A549 (cell line): ENCODE data around the gene KCNQ1.

ENCODE experiments used
- BHLHE40 ChIP-seq: IDR thresholded peaks from 2 replicates; pipeline ENCODE4 v1.6.1; 2012; ENCODE audit warnings: low read depth, low read length, inconsistent platforms
- FOSL2 ChIP-seq, 2 experiments: fragments of 450-650 bp in 1 of 2; fragments of >200 bp in 1 of 2; sonication (Bioruptor Twin) in 1 of 2; formaldehyde crosslinking; IDR thresholded peaks; 2 replicates each; pipeline versions ENCODE4 v1.5.0 to v1.6.1; 2016 to 2020; ENCODE audit warnings: mild to moderate bottlenecking in 1 of 2, moderate library complexity in 1 of 2
- HEYL ChIP-seq: fragments of 250-450 bp; sonication (Bioruptor Pico); IDR thresholded peaks from 2 replicates; pipeline ENCODE4 v1.8.0; 2021; ENCODE audit warnings: mild to moderate bottlenecking, moderate library complexity
- JUNB ChIP-seq: fragments of >200 bp; sonication (Bioruptor Twin); formaldehyde crosslinking; IDR thresholded peaks from 2 replicates; pipeline ENCODE4 v1.6.1; 2016
- SMC3 ChIP-seq: fragments of >200 bp; sonication (Bioruptor Twin); formaldehyde crosslinking; IDR thresholded peaks from 3 replicates; pipeline ENCODE4 v1.6.1; 2018; ENCODE audit warnings: inconsistent platforms
- TF ChIP-seq, protein P1 (sequence below): fragments of >200 bp; sonication (Bioruptor Twin); formaldehyde crosslinking; IDR thresholded peaks from 3 replicates; pipeline ENCODE4 v1.5.1; 2016
- TF ChIP-seq, protein P2 (sequence below): IDR thresholded peaks from 2 replicates; pipeline ENCODE4 v1.6.1; 2012
- TF ChIP-seq, protein P3 (sequence below): IDR thresholded peaks from 2 replicates; pipeline ENCODE4 v1.6.1; 2012; ENCODE audit warnings: low read depth, borderline replicate concordance

DNA sequence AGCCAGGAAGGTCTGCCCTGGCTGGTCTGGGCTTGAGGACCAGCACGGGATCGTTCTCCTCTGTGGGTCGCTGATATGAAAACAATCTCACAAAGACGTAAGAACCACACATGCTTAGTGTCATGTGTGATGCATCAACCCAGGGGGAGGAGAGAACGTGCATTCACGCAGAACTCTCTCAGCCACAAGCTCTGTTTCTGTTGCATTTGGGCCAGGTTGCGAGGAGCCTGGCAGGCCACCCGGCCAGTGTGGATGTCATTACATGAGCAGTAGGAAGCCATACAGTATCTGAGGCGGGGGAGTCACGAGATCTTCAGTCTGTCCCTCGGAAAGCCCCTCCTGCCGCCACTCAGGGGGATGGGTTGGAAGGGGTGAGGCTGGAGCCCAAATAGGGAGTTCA lies 308.1 kb downstream of the KCNQ1 start:
- TF ChIP-seq, protein P1, sequence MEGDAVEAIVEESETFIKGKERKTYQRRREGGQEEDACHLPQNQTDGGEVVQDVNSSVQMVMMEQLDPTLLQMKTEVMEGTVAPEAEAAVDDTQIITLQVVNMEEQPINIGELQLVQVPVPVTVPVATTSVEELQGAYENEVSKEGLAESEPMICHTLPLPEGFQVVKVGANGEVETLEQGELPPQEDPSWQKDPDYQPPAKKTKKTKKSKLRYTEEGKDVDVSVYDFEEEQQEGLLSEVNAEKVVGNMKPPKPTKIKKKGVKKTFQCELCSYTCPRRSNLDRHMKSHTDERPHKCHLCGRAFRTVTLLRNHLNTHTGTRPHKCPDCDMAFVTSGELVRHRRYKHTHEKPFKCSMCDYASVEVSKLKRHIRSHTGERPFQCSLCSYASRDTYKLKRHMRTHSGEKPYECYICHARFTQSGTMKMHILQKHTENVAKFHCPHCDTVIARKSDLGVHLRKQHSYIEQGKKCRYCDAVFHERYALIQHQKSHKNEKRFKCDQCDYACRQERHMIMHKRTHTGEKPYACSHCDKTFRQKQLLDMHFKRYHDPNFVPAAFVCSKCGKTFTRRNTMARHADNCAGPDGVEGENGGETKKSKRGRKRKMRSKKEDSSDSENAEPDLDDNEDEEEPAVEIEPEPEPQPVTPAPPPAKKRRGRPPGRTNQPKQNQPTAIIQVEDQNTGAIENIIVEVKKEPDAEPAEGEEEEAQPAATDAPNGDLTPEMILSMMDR: no peak
- TF ChIP-seq BHLHE40 (no peak), JUNB (no peak), SMC3 (no peak), HEYL (CRISPR knock-in tag) (no peak), FOSL2 (IDR thresholded peaks at IDR 0.05) (no peak), FOSL2 (CRISPR knock-in tag; IDR thresholded peaks at IDR 0.05) (no peak)
- TF ChIP-seq, protein P2, sequence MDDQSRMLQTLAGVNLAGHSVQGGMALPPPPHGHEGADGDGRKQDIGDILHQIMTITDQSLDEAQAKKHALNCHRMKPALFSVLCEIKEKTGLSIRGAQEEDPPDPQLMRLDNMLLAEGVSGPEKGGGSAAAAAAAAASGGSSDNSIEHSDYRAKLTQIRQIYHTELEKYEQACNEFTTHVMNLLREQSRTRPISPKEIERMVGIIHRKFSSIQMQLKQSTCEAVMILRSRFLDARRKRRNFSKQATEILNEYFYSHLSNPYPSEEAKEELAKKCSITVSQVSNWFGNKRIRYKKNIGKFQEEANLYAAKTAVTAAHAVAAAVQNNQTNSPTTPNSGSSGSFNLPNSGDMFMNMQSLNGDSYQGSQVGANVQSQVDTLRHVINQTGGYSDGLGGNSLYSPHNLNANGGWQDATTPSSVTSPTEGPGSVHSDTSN: no peak
- TF ChIP-seq, protein P3, sequence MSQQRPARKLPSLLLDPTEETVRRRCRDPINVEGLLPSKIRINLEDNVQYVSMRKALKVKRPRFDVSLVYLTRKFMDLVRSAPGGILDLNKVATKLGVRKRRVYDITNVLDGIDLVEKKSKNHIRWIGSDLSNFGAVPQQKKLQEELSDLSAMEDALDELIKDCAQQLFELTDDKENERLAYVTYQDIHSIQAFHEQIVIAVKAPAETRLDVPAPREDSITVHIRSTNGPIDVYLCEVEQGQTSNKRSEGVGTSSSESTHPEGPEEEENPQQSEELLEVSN: no peak
